ENCODE data around the gene MMP25.

DNA sequence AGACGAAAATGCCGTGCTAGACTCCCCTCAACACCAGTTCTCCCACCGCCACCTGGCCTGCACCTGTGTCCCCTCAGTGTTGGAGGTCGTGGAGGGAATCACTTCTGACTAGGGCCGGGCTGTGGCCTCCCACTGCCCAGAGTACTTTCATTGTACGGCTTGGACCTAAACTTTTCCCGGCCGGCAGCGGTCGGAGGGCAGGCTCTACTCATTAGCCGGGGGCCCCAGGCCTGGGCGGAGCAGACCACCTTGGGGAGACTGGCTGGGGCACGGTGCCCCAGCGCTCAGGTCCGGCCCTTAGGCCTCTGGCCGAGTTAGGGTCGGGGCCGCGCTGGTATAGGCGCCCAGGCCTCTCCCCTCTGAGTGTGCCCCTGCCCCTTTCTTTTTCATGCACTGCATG is 29.0 kb upstream of the MMP25 start:
- no peak for TF ChIP-seq TAF1 (IDR thresholded peaks at IDR 0.05; ENCODE audit: borderline replicate concordance, insufficient read depth, low read length)
- no peak for TF ChIP-seq POLR2AphosphoS5 (IDR thresholded peaks at IDR 0.05; ENCODE audit: low read depth, low read length)
- no peak for TF ChIP-seq SIN3A (IDR thresholded peaks at IDR 0.05; ENCODE audit: borderline replicate concordance, insufficient read depth, low read length)
- TF ChIP-seq, protein P1, sequence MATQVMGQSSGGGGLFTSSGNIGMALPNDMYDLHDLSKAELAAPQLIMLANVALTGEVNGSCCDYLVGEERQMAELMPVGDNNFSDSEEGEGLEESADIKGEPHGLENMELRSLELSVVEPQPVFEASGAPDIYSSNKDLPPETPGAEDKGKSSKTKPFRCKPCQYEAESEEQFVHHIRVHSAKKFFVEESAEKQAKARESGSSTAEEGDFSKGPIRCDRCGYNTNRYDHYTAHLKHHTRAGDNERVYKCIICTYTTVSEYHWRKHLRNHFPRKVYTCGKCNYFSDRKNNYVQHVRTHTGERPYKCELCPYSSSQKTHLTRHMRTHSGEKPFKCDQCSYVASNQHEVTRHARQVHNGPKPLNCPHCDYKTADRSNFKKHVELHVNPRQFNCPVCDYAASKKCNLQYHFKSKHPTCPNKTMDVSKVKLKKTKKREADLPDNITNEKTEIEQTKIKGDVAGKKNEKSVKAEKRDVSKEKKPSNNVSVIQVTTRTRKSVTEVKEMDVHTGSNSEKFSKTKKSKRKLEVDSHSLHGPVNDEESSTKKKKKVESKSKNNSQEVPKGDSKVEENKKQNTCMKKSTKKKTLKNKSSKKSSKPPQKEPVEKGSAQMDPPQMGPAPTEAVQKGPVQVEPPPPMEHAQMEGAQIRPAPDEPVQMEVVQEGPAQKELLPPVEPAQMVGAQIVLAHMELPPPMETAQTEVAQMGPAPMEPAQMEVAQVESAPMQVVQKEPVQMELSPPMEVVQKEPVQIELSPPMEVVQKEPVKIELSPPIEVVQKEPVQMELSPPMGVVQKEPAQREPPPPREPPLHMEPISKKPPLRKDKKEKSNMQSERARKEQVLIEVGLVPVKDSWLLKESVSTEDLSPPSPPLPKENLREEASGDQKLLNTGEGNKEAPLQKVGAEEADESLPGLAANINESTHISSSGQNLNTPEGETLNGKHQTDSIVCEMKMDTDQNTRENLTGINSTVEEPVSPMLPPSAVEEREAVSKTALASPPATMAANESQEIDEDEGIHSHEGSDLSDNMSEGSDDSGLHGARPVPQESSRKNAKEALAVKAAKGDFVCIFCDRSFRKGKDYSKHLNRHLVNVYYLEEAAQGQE (IDR thresholded peaks at IDR 0.05; ENCODE audit: insufficient read depth in 1 of 2, low read depth in 2 of 2, low read length in 2 of 2): no peak
